Measurements from ENCODE around the gene CTSL. TPM values are rescaled to one million over a fixed set of nuclear protein-coding genes. Genes with fewer than 3 reads are reported as not detected.

CTSL gene
- total and polyA plus RNA-seq, 3 donors from 2014 or later: 100 to 185 (median 105) TPM

DNA sequence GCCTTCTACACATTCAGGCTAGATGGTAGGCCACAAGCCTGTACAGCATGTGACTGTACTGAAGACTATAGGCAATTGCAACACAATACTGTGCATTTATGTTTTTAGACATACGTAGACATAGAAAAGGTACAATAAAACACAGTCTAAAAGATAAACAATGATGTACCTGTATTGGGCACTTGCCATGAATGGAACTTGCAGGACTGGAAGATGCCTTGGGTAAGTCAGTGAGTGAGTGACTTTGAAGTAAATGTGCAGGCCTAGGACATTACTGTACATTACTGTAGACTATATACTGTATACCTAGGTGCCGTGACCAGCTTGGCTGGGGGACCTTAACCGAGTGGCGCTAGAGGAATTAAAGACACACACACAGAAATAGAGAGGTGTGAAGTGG lies 53.1 kb downstream of the CTSL start:
- intact Hi-C loops (cut with DNase I; ENCODE audit: low total_unique reads): no loop called here
- no peaks in the 10 kb centered on the region for H3K36me3 ChIP-seq (ENCODE audit: low read depth, missing control alignments)
- no peaks in the 10 kb centered on the region for H3K27me3 ChIP-seq
- DNase-seq: no peak
- 96 to 98% methylated on average over 4 of the region's 4 CpGs for WGBS, 2 donors
- H3K9me3 ChIP-seq: no peaks in the 10 kb centered on the region
- no peaks in the 10 kb centered on the region for H3K4me1 ChIP-seq
- no peak overlapping the region for H3K27ac ChIP-seq
- H3K4me3 ChIP-seq: no peak overlapping the region
- no peak for TF ChIP-seq POLR2A (IDR thresholded peaks at IDR 0.05)
- TF ChIP-seq, protein P1, sequence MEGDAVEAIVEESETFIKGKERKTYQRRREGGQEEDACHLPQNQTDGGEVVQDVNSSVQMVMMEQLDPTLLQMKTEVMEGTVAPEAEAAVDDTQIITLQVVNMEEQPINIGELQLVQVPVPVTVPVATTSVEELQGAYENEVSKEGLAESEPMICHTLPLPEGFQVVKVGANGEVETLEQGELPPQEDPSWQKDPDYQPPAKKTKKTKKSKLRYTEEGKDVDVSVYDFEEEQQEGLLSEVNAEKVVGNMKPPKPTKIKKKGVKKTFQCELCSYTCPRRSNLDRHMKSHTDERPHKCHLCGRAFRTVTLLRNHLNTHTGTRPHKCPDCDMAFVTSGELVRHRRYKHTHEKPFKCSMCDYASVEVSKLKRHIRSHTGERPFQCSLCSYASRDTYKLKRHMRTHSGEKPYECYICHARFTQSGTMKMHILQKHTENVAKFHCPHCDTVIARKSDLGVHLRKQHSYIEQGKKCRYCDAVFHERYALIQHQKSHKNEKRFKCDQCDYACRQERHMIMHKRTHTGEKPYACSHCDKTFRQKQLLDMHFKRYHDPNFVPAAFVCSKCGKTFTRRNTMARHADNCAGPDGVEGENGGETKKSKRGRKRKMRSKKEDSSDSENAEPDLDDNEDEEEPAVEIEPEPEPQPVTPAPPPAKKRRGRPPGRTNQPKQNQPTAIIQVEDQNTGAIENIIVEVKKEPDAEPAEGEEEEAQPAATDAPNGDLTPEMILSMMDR (IDR thresholded peaks at IDR 0.05): no peak

Other genes with a start within 250 kb of the CTSL start
- 10 to 100 TPM; 71.0 to 74.6 TPM for gene DAPK1, start 228.3 kb upstream of the CTSL start, total RNA-seq
- 35.1 TPM for gene DAPK1, start 228.3 kb upstream of the CTSL start, polyA plus RNA-seq (ENCODE audit: insufficient read depth, low read depth, low replicate concordance)
- gene SPATA31E1, start 156.8 kb downstream of the CTSL start, total RNA-seq: 1 to 10 TPM; 4.6 to 4.8 TPM
- 25.0 TPM for gene SPATA31E1, start 156.8 kb downstream of the CTSL start, polyA plus RNA-seq (ENCODE audit: insufficient read depth, low read depth, low replicate concordance)
- gene SPATA31C1, start 191.8 kb downstream of the CTSL start, total RNA-seq: 10 to 100 TPM in 1 of 2 donors, 1 to 10 TPM in 1; 5.9 to 13.5 TPM
- gene SPATA31C1, start 191.8 kb downstream of the CTSL start, polyA plus RNA-seq (ENCODE audit: insufficient read depth, low read depth, low replicate concordance): 21.1 TPM
- gene CDK20, start 248.4 kb downstream of the CTSL start, total RNA-seq: 10 to 100 TPM; 18.2 to 22.3 TPM
- 39.8 TPM for gene CDK20, start 248.4 kb downstream of the CTSL start, polyA plus RNA-seq (ENCODE audit: insufficient read depth, low read depth, low replicate concordance)